NB4 (cell line): ENCODE results near the gene CD300LF.

ENCODE experiments used
- DNase-seq: peaks from one replicate; pipeline ENCODE4 v3.0.0; 2010; ENCODE audit warnings: low read depth
- H3K4me3 ChIP-seq: one replicate; pipeline ENCODE4 v1.5.1; 2011; ENCODE audit warnings: mild to moderate bottlenecking, low read depth, low read length, moderate library complexity
- MYC ChIP-seq: IDR thresholded peaks from 2 replicates; pipeline ENCODE4 v1.6.1; 2011; ENCODE audit warnings: low read depth, low read length
- POLR2A ChIP-seq: IDR thresholded peaks from 2 replicates; pipeline ENCODE4 v1.6.1; 2011; ENCODE audit warnings: mild to moderate bottlenecking; ENCODE audit not compliant: insufficient read length; ENCODE audit errors: extremely low read depth
- TF ChIP-seq, protein P1 (sequence below): IDR thresholded peaks from 2 replicates; pipeline ENCODE4 v1.6.1; 2011; ENCODE audit warnings: low read depth, low read length
- TF ChIP-seq, protein P2 (sequence below): IDR thresholded peaks from one replicate; pipeline ENCODE4 v1.5.1; 2012; ENCODE audit warnings: low read depth, low read length

Gene CD300LF

DNA sequence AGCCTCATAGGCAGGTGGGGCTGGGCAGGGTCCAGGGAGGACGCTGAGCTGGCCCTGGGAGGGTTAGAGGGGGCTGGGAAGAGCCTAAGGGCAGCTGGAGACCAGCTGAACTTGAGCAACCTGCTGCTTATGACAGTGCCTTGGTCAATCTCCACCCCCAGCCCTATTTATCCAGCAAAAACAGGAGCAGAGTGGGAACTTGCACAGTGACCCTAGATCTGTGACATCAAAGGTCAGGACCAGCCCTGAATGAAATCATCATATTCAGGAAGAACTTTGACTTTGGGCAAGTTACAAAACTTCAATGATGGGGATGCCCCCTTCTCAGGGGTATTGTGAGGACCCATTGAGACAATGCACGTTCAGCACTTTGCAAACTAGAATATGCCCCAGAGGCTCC lies 9.4 kb downstream of the CD300LF start:
- TF ChIP-seq, protein P1, sequence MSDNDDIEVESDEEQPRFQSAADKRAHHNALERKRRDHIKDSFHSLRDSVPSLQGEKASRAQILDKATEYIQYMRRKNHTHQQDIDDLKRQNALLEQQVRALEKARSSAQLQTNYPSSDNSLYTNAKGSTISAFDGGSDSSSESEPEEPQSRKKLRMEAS = no peak
- no peak for TF ChIP-seq MYC
- TF ChIP-seq, protein P2, sequence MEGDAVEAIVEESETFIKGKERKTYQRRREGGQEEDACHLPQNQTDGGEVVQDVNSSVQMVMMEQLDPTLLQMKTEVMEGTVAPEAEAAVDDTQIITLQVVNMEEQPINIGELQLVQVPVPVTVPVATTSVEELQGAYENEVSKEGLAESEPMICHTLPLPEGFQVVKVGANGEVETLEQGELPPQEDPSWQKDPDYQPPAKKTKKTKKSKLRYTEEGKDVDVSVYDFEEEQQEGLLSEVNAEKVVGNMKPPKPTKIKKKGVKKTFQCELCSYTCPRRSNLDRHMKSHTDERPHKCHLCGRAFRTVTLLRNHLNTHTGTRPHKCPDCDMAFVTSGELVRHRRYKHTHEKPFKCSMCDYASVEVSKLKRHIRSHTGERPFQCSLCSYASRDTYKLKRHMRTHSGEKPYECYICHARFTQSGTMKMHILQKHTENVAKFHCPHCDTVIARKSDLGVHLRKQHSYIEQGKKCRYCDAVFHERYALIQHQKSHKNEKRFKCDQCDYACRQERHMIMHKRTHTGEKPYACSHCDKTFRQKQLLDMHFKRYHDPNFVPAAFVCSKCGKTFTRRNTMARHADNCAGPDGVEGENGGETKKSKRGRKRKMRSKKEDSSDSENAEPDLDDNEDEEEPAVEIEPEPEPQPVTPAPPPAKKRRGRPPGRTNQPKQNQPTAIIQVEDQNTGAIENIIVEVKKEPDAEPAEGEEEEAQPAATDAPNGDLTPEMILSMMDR = no peak
- TF ChIP-seq POLR2A = no peak
- DNase-seq = no peak
- no peak overlapping the region for H3K4me3 ChIP-seq

DNA sequence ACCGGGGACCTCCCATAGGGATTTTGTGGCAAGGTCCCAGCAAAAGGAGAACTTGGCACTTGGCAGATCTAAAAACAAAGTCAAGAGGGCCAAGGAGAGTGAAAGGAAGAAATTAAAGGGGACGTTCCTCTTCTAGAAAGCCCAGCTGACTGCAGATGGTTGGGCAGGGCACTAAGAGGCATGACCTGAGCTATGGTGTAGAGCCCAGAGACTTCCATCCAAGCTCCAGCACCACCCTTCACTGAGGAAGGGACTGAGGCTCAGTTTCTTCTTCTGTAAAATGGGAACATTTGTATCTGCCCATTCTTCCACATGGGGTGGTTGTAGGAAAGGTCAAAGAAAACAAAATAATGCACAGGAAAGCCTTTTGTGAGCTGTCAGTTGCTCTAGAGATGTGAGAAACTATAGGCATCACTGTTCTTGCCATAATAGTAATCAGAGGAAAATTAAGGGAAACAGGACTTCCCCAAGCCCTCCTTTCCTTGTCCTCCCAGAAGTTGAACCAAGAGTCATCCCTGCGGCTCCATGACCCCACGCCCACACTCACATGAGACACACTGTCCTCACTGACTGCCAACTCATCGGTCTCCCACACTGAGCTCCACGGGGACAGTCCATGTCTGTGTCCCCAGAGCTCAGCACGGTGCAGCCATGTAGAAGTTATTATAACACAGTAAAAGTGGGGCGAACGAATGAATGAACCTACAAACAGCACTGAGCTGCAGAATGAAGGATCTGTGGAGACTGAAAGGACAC lies 10.4 kb downstream of the CD300LF start:
- DNase-seq = peak; percentile 15
- TF ChIP-seq, protein P1 = no peak
- TF ChIP-seq, protein P2 = no peak
- TF ChIP-seq POLR2A (no peak), MYC (no peak)

DNA sequence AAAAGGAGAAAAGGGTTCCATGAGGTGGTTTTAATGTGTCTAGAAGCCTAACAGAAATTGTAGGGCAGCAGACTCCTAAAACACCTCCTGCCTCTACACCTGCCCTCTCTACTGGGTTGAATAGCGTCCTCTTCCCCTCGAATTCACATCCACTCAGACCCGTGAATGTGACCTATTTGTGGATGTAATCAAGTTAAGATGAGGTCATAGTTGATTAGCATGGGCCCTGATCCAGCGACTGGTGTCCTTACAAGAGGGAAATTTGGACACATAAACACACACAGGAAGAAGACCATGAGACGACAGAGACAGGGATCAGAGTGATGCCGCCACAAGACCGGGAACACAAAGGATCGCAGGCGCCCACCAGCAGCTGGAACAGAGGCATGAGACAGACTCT lies 13.5 kb downstream of the CD300LF start:
- H3K4me3 ChIP-seq = no peak overlapping the region
- TF ChIP-seq, protein P2 = no peak
- TF ChIP-seq POLR2A = no peak
- no peak for DNase-seq

More for the DNA sequence above, 10.4 kb downstream of the CD300LF start:
- H3K4me3 ChIP-seq = no peak overlapping the region

DNA sequence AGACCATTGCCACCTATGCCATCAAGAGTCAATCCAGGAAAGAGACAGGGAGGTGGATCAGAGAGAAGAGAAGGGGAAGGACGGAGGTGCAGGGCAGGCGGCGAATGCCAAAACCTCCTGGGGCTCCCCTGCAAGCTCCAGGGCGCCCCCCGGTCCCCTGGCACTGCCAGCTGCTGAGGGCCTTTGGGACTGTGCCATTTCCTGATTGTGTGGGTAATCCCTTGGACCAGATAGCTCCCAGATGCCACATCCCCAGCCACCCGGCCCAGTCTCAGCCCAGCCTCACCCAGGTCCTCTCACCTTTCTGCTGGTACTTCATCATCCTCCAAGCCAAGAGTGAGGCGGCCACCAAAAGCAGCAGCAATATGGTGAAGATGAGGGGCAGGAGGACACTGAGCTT lies 14.7 kb downstream of the CD300LF start:
- DNase-seq = no peak
- TF ChIP-seq, protein P1 = no peak
- no peak overlapping the region for H3K4me3 ChIP-seq

DNA sequence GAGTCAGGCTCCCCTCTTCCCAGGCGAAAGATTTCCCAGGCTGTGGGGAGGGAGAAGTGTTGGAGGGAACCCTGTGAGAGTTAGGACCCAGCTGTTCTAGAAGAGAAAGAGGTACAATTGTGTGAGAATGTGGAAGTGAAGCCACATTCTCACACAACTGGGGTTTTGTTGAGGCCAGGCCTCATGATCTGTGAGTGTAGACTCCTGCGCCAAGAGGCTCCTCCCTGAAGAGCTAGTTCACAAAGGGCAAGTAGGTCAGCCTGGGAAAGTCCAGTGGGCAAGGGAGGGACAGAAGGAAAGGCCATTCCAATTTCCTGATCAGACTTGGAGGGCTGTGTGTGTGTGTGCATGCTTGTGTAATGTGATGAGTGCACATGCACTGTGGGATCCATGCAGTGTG lies 15.2 kb downstream of the CD300LF start:
- DNase-seq = no peak

DNA sequence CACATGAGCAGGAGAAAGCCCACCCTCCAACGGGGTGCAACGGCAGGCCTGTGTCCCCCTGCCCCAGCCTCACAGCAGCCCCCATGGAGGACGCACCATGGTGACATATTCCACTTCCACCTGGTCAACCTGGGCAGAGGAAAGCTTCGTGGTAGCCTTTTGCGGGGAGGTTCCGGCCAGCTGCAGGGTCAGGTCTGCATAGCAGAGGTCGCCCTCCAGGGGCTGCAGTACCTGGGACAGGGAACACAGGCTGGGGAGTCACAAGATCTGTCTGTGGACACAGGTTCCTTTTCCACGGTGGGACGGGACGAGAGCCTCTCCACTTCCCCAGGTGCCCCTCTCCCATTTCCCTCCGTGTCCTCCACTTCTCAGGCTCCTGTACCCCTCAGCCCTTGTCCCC lies 17.1 kb downstream of the CD300LF start:
- DNase-seq = no peak
- no peak overlapping the region for H3K4me3 ChIP-seq
- TF ChIP-seq, protein P1 = no peak
- no peak for TF ChIP-seq POLR2A
- TF ChIP-seq, protein P2 = no peak
- no peak for TF ChIP-seq MYC

More for the DNA sequence above, 15.2 kb downstream of the CD300LF start:
- TF ChIP-seq, protein P2 = no peak
- TF ChIP-seq POLR2A (no peak), MYC (no peak)
- TF ChIP-seq, protein P1 = no peak
- H3K4me3 ChIP-seq = no peak overlapping the region
